Pulmonary artery endothelial cell (primary cell): ENCODE measurements around the gene TCTN2. TPM values are rescaled to one million over a fixed set of nuclear protein-coding genes. Genes with fewer than 3 reads are reported as not detected.

Experiments used
- DNase-seq: peaks from one replicate; pipeline ENCODE4 v3.0.0-alpha.2; 2011; ENCODE audit warnings: low read depth, low spot score
- total RNA-seq: library from RNA; depleted of rRNA; stranded (reverse); fragments of >200 nt; gene quantifications from 2 replicates; pipeline ENCODE4 v1.2.3, GENCODE V29; 2014

Gene TCTN2
- total RNA-seq, 1 donor from 2014 or later, result 8.2 TPM

- no peak for DNase-seq
Measured at GRCh38 chr12:123686636-123687190, 15.8 kb downstream of the TCTN2 start.

- no peak for DNase-seq
Measured at GRCh38 chr12:123690191-123690840, 19.4 kb downstream of the TCTN2 start.

- no peak for DNase-seq
Measured at GRCh38 chr12:123696207-123696606, 25.3 kb downstream of the TCTN2 start.

- no peak for DNase-seq
Measured at GRCh38 chr12:123696646-123697045, 25.7 kb downstream of the TCTN2 start.

- DNase-seq, result no peak
Measured at GRCh38 chr12:123705935-123706334, 35.0 kb downstream of the TCTN2 start.

GRCh38 chr12:123707466-123707865 lies 36.6 kb downstream of the TCTN2 start:
- no peak for DNase-seq

GRCh38 chr12:123712780-123713319 lies 41.9 kb downstream of the TCTN2 start:
- DNase-seq, result no peak

- no peak for DNase-seq
Measured at GRCh38 chr12:123713398-123713797, 42.5 kb downstream of the TCTN2 start.

- DNase-seq, result no peak
Measured at GRCh38 chr12:123713823-123714585, 43.1 kb downstream of the TCTN2 start.

- DNase-seq, result no peak
Measured at GRCh38 chr12:123715195-123715594, 44.3 kb downstream of the TCTN2 start.

GRCh38 chr12:123717350-123717749 lies 46.4 kb downstream of the TCTN2 start:
- DNase-seq, result no peak

- no peak for DNase-seq
Measured at GRCh38 chr12:123720141-123720814, 49.4 kb downstream of the TCTN2 start.

GRCh38 chr12:123721245-123721644 lies 50.3 kb downstream of the TCTN2 start:
- no peak for DNase-seq

GRCh38 chr12:123723011-123723410 lies 52.1 kb downstream of the TCTN2 start:
- no peak for DNase-seq

GRCh38 chr12:123723765-123724164 lies 52.9 kb downstream of the TCTN2 start:
- no peak for DNase-seq

GRCh38 chr12:123726244-123726643 lies 55.3 kb downstream of the TCTN2 start:
- DNase-seq, result no peak

- DNase-seq, result no peak
Measured at GRCh38 chr12:123726962-123727361, 56.0 kb downstream of the TCTN2 start.

GRCh38 chr12:123727878-123728277 lies 57.0 kb downstream of the TCTN2 start:
- no peak for DNase-seq

- DNase-seq, result no peak
Measured at GRCh38 chr12:123731596-123731995, 60.7 kb downstream of the TCTN2 start.

- DNase-seq, result no peak
Measured at GRCh38 chr12:123732251-123732650, 61.3 kb downstream of the TCTN2 start.

GRCh38 chr12:123733229-123733628 lies 62.3 kb downstream of the TCTN2 start:
- no peak for DNase-seq

GRCh38 chr12:123734268-123734667 lies 63.4 kb downstream of the TCTN2 start:
- DNase-seq, result no peak
